GM12878 (cell line): ENCODE measurements around the gene RXRG. TPM values are rescaled to one million over a fixed set of nuclear protein-coding genes. Genes with fewer than 3 reads are reported as not detected.

Source experiments
- ATAC-seq: fragments of 200-7000 bp; cut with Tn5 transposase; 3 replicates; pipeline ENCODE4 v1.9.1; 2020; ENCODE audit warnings: mild to moderate bottlenecking, moderate library complexity
- BruUV-seq: library from RNA; stranded (reverse); fragments of 400-500 nt; replicated peaks from 2 replicates; lab custom pipeline; 2021; lab: Mats Ljungman, UMichigan
- CTCF ChIA-PET: fragments of 300-600 bp; sonication (Branson Sonifier 250); formaldehyde crosslinking; extraction: SDS; loops from one replicate; lab custom pipeline; 2021; ENCODE audit warnings: inconsistent platforms; lab: Yijun Ruan, JAX
- POLR2A ChIA-PET: fragments of 350-600 bp; formaldehyde crosslinking; extraction: SDS; loops from one replicate; lab custom pipeline; 2021; ENCODE audit warnings: inconsistent platforms; lab: Charles Lee
- RAD21 ChIA-PET: fragments of 300-600 bp; sonication (Branson Sonifier 250); formaldehyde crosslinking; loops from one replicate; lab custom pipeline; 2023; ENCODE audit warnings: antibody characterized with exemption; ENCODE audit not compliant: unreplicated experiment; lab: Charles Lee
- SMC1A ChIA-PET: fragments of 300-600 bp; sonication (Branson Sonifier 250); formaldehyde crosslinking; loops from one replicate; lab custom pipeline; 2023; ENCODE audit not compliant: unreplicated experiment, uncharacterized antibody; lab: Charles Lee
- DNase-seq: peaks from one replicate; pipeline ENCODE4 v3.0.0-alpha.2; 2011; ENCODE audit warnings: low read depth, low spot score
- FAIRE-seq: peaks from 3 replicates; lab custom pipeline; 2011; peaks lifted over from hg19 to GRCh38; lab: Jason Lieb, UNC
- H2AFZ ChIP-seq: 2 replicates; pipeline ENCODE4 v1.6.0; 2011; ENCODE audit warnings: low read depth, low read length, control low read depth; ENCODE audit not compliant: control insufficient read depth
- H3K27ac ChIP-seq: 2 replicates; pipeline ENCODE4 v1.5.1; 2011; ENCODE audit warnings: control low read depth; ENCODE audit not compliant: control insufficient read depth, insufficient read depth
- H3K27me3 ChIP-seq, 2 experiments: replicated peaks in 1 of 2; 2 replicates each; pipeline versions ENCODE4 v1.6.0 to v1.6.1; 2011; ENCODE audit warnings: low read length in 1 of 2; ENCODE audit not compliant: control insufficient read depth in 2 of 2, insufficient read depth in 2 of 2
- H3K36me3 ChIP-seq, 2 experiments: 2 replicates each; pipeline ENCODE4 v1.5.1; 2011; ENCODE audit warnings: low read length in 1 of 2; ENCODE audit not compliant: control insufficient read depth in 2 of 2, insufficient read depth in 2 of 2
- H3K4me1 ChIP-seq: 2 replicates; pipeline ENCODE4 v1.6.1; 2011; ENCODE audit warnings: mild to moderate bottlenecking, low read length, moderate library complexity, mixed read lengths; ENCODE audit not compliant: control insufficient read depth, insufficient read depth
- H3K4me2 ChIP-seq: 2 replicates; pipeline ENCODE4 v1.6.0; 2011; ENCODE audit warnings: control low read depth; ENCODE audit not compliant: control insufficient read depth, insufficient read depth
- H3K4me3 ChIP-seq: fragments of 200-600 bp; sonication (generic); 2 replicates; pipeline ENCODE4 v1.5.1; 2016
- H3K79me2 ChIP-seq: 2 replicates; pipeline ENCODE4 v1.6.0; 2011; ENCODE audit warnings: low read length; ENCODE audit not compliant: control insufficient read depth, insufficient read depth
- H3K9ac ChIP-seq: 2 replicates; pipeline ENCODE4 v1.8.0; 2011; ENCODE audit warnings: low read length, control low read depth, mixed read lengths; ENCODE audit not compliant: control insufficient read depth, insufficient read depth
- H3K9me3 ChIP-seq: replicated peaks from 3 replicates; pipeline ENCODE4 v1.5.1; 2011; ENCODE audit warnings: mild to moderate bottlenecking, low read length; ENCODE audit not compliant: control insufficient read depth, insufficient read depth
- H4K20me1 ChIP-seq: 2 replicates; pipeline ENCODE4 v1.6.0; 2011; ENCODE audit not compliant: control insufficient read depth, insufficient read depth
- ATF3 ChIP-seq: IDR thresholded peaks from 2 replicates; pipeline ENCODE4 v1.6.1; 2011; ENCODE audit warnings: low read depth, mild to moderate bottlenecking, low read length, moderate library complexity, borderline replicate concordance; ENCODE audit errors: extremely low read depth
- ATF7 ChIP-seq: fragments of 450-650 bp; IDR thresholded peaks from 2 replicates; pipeline ENCODE4 v1.6.1; 2016; ENCODE audit warnings: low read depth, mild to moderate bottlenecking
- HDAC6 ChIP-seq: fragments of 200-600 bp; sonication (generic); IDR thresholded peaks from one replicate; pipeline ENCODE4 v1.8.0; 2017; ENCODE audit warnings: antibody characterized with exemption; ENCODE audit not compliant: unreplicated experiment
- MEF2B ChIP-seq: fragments of 450-650 bp; IDR thresholded peaks from 2 replicates; pipeline ENCODE4 v1.6.1; 2018; ENCODE audit warnings: mild to moderate bottlenecking, moderate library complexity; ENCODE audit not compliant: partially characterized antibody, poor library complexity, severe bottlenecking
- MTA3 ChIP-seq: IDR thresholded peaks from 2 replicates; pipeline ENCODE4 v1.6.1; 2012; ENCODE audit warnings: low read length, inconsistent platforms, borderline replicate concordance
- MYC ChIP-seq: IDR thresholded peaks from 2 replicates; pipeline ENCODE4 v1.6.1; 2011; ENCODE audit warnings: mild to moderate bottlenecking, low read length, moderate library complexity, inconsistent platforms; ENCODE audit not compliant: insufficient read depth, insufficient replicate concordance, insufficient read length, severe bottlenecking
- NBN ChIP-seq: fragments of 450-650 bp; IDR thresholded peaks from 2 replicates; pipeline ENCODE4 v1.6.1; 2016
- POLR2AphosphoS2 ChIP-seq: IDR thresholded peaks from 2 replicates; pipeline ENCODE4 v1.6.1; 2011; ENCODE audit warnings: low read depth, mild to moderate bottlenecking, low read length, improper control_type of control experiment, moderate library complexity
- POLR2AphosphoS5 ChIP-seq: IDR thresholded peaks from 2 replicates; pipeline ENCODE4 v1.6.1; 2011; ENCODE audit warnings: mild to moderate bottlenecking, low read length, inconsistent platforms
- POU2F2 ChIP-seq: IDR thresholded peaks from 3 replicates; pipeline ENCODE4 v1.6.1; 2011; ENCODE audit warnings: low read depth, mild to moderate bottlenecking, low read length, borderline replicate concordance
- RUNX3 ChIP-seq: IDR thresholded peaks from 2 replicates; pipeline ENCODE4 v1.6.1; 2012; ENCODE audit warnings: low read length, inconsistent platforms
- ZNF24 ChIP-seq: fragments of 450-650 bp; IDR thresholded peaks from 2 replicates; pipeline ENCODE4 v1.6.1; 2017; ENCODE audit warnings: antibody characterized with exemption, mild to moderate bottlenecking
- WGBS: methylation state at CpG from one replicate; pipeline ENCODE4 v1.1.6; 2016; ENCODE audit warnings: low lambda C conversion rate; ENCODE audit not compliant: insufficient replicate concordance, insufficient coverage; ENCODE audit errors: missing lambda C conversion rate; 5-methylcytosine and 5-hydroxymethylcytosine counted together
- in situ Hi-C: fragments of 300-500 bp; cut with MboI; formaldehyde crosslinking; loops from 9 replicates; pipeline ENCODE4 v1.14.3; 2018; ENCODE audit warnings: mixed read lengths
- intact Hi-C: fragments of 100-400 bp; cut with micrococcal nuclease; formaldehyde crosslinking; loops from one replicate; pipeline ENCODE4 v1.14.2; 2022; ENCODE audit not compliant: unreplicated experiment
- polyA plus RNA-seq, 11 experiments: library from polyadenylated mRNA; depleted of rRNA in 4 of 11; unstranded in 6 of 11; stranded (reverse) in 5 of 11; fragments of >200 nt; fragmentation: Nextera tagmentation in 4 of 11; fragmentation: Illumina TruSeq in 1 of 11; extraction: Ambion mirVana in 4 of 11; extraction: Trizol in 1 of 11; gene quantifications; 1 replicate in 1 of 11; 2 replicates in 10 of 11; pipeline versions ENCODE4 v1.2.1 to v1.2.3, GENCODE V29; 2011 to 2016; ENCODE audit warnings: inconsistent platforms in 2 of 11, missing spikeins in 2 of 11, low read depth in 1 of 11
- total RNA-seq, 4 experiments: library from RNA; depleted of rRNA in 3 of 4; stranded (reverse); fragments of >200 nt in 3 of 4; fragmentation: Illumina TruSeq in 1 of 4; extraction: Trizol in 1 of 4; gene quantifications; 2 replicates each; pipeline versions ENCODE4 v1.2.1 to v1.2.3, GENCODE V29; 2013 to 2021
- TF ChIP-seq, protein P1 (sequence below): fragments of 450-650 bp; formaldehyde crosslinking; IDR thresholded peaks from 2 replicates; pipeline ENCODE4 v1.4.0; 2020; ENCODE audit warnings: mild to moderate bottlenecking, moderate library complexity
- TF ChIP-seq, protein P2 (sequence below): IDR thresholded peaks from 2 replicates; pipeline ENCODE4 v1.6.1; 2011; ENCODE audit warnings: low read depth, low read length, improper control_type of control experiment, borderline replicate concordance
- TF ChIP-seq, protein P3 (sequence below), 3 experiments: IDR thresholded peaks in 2 of 3; conservative IDR thresholded peaks in 1 of 3; 2 replicates each; pipeline ENCODE4 v1.5.1; 2011; ENCODE audit warnings: low read depth in 3 of 3, low read length in 3 of 3, mild to moderate bottlenecking in 3 of 3, control low read depth in 2 of 3, moderate library complexity in 2 of 3, inconsistent platforms in 1 of 3, mixed read lengths in 1 of 3; ENCODE audit not compliant: control insufficient read depth in 2 of 3, insufficient read depth in 1 of 3; ENCODE audit errors: extremely low read depth in 1 of 3

Gene RXRG
- total and polyA plus RNA-seq, 10 of the 15 experiments (the other 5 are each of a cell fraction or from before 2014, with no cell fraction given): 0.10 TPM; not detected in 9

DNA sequence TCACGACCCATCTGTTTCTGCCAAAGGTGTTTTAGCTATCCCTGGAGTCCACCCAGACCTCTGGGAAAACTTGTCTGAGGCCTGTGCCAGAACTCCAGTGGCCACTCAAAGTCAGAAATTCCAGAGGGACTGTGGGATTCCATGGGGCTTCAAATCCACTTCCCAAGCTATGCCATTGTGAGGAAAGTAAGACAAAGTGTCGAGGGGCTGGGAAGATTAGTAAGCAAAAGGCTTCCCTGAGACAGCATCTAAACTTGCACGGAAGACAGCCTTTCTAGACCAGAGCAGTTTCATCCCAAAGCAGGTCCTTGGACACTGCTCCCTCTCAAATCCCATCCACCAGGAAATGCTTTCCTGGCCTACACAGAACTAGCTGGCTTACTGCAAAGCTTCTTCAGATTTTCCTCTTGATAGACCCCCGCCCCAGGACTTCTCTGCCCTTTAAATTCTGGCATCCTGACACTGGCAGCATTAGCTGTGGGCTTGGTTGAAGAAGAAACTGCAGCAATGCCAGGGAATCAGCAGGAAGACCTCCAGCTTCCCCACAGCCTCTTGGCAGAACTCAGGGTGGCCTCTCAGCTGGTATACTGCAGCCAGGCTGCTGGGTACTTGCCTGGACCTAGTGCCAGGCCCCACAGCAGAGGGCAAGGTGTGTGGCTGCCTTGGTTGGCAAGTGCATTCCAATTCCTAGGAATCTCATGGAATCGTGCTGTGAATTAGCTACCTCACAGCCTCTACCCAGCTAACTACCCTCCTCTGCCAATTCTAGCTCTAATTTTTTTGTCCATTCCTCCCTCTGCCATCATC is 61.1 kb downstream of the RXRG start (continued):
- TF ChIP-seq, protein P1, sequence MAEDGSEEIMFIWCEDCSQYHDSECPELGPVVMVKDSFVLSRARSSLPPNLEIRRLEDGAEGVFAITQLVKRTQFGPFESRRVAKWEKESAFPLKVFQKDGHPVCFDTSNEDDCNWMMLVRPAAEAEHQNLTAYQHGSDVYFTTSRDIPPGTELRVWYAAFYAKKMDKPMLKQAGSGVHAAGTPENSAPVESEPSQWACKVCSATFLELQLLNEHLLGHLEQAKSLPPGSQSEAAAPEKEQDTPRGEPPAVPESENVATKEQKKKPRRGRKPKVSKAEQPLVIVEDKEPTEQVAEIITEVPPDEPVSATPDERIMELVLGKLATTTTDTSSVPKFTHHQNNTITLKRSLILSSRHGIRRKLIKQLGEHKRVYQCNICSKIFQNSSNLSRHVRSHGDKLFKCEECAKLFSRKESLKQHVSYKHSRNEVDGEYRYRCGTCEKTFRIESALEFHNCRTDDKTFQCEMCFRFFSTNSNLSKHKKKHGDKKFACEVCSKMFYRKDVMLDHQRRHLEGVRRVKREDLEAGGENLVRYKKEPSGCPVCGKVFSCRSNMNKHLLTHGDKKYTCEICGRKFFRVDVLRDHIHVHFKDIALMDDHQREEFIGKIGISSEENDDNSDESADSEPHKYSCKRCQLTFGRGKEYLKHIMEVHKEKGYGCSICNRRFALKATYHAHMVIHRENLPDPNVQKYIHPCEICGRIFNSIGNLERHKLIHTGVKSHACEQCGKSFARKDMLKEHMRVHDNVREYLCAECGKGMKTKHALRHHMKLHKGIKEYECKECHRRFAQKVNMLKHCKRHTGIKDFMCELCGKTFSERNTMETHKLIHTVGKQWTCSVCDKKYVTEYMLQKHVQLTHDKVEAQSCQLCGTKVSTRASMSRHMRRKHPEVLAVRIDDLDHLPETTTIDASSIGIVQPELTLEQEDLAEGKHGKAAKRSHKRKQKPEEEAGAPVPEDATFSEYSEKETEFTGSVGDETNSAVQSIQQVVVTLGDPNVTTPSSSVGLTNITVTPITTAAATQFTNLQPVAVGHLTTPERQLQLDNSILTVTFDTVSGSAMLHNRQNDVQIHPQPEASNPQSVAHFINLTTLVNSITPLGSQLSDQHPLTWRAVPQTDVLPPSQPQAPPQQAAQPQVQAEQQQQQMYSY (CRISPR knock-in tag): no peak
- TF ChIP-seq POU2F2 (no peak), HDAC6 (no peak), NBN (no peak), MTA3 (no peak)

DNA sequence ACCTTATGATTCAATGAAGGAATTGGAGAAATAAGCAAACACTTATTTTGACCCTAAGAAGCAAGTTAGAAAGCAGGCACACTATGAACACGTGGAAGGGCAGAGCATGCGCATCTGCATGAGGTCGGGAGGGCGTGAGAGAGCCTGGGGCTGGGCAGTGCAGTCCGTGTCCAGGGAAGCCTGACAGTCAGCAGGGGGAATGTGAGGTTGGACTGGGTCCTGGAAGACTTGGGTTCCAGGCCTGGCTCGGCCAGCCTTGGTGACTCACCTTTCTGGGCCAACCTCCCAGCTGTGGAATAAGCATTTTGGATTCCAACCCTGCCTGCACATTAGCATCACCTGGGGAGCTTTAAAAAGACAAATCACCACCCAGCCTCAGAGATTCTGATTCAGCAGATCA is 61.9 kb downstream of the RXRG start:
- Histone ChIP-seq H3K27me3 (peaks cover 0 to 6% of the 10 kb centered on the region in 2 experiments; a peak in 3 of 4 replicates), H3K79me2 (no peaks in the 10 kb centered on the region), H3K4me3 (no peak overlapping the region), H3K36me3 (no peaks in the 10 kb centered on the region), H3K9me3 (no peaks in the 10 kb centered on the region), H3K4me2 (no peak overlapping the region), H2AFZ (no peak overlapping the region), H3K4me1 (no peaks in the 10 kb centered on the region), H3K27ac (no peak overlapping the region), H4K20me1 (no peaks in the 10 kb centered on the region), H3K9ac (no peak overlapping the region)
- 28% methylated on average over 6 of the region's 6 CpGs for WGBS
- ChIA-PET RAD21 (no interaction called here), POLR2A (no interaction called here), SMC1A (no interaction called here), CTCF (interaction anchor here (1.1 to 5.4 kb wide), 3 partner anchors 9 to 267 kb away, joined by 3 to 38 read pairs (median 3); no protein-coding TSS in a partner anchor)
- FAIRE-seq: no peak
- no TSS peak for BruUV-seq
- ATAC-seq: no peak
- no peak for DNase-seq
- intact Hi-C loops: no loop called here
- in situ Hi-C loops: no loop called here
- TF ChIP-seq POLR2AphosphoS5 (no peak), RUNX3 (no peak), ATF3 (no peak), ATF7 (no peak), POLR2AphosphoS2 (no peak), ZNF24 (no peak), MYC (no peak), MEF2B (no peak)
- TF ChIP-seq, protein P2, sequence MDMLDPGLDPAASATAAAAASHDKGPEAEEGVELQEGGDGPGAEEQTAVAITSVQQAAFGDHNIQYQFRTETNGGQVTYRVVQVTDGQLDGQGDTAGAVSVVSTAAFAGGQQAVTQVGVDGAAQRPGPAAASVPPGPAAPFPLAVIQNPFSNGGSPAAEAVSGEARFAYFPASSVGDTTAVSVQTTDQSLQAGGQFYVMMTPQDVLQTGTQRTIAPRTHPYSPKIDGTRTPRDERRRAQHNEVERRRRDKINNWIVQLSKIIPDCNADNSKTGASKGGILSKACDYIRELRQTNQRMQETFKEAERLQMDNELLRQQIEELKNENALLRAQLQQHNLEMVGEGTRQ: no peak
- TF ChIP-seq, protein P3, sequence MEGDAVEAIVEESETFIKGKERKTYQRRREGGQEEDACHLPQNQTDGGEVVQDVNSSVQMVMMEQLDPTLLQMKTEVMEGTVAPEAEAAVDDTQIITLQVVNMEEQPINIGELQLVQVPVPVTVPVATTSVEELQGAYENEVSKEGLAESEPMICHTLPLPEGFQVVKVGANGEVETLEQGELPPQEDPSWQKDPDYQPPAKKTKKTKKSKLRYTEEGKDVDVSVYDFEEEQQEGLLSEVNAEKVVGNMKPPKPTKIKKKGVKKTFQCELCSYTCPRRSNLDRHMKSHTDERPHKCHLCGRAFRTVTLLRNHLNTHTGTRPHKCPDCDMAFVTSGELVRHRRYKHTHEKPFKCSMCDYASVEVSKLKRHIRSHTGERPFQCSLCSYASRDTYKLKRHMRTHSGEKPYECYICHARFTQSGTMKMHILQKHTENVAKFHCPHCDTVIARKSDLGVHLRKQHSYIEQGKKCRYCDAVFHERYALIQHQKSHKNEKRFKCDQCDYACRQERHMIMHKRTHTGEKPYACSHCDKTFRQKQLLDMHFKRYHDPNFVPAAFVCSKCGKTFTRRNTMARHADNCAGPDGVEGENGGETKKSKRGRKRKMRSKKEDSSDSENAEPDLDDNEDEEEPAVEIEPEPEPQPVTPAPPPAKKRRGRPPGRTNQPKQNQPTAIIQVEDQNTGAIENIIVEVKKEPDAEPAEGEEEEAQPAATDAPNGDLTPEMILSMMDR (IDR thresholded peaks at IDR 0.05 in 2 of 3, conservative IDR thresholded peaks at IDR 0.05 in 1 of 3; ENCODE audit: control insufficient read depth in 2 of 3, extremely low read depth in 1 of 3, insufficient read depth in 1 of 3, low read depth in 3 of 3, low read length in 3 of 3): no peak
